Measurements from ENCODE around the gene PLEKHA8. TPM values are rescaled to one million over a fixed set of nuclear protein-coding genes. Genes with fewer than 3 reads are reported as not detected.

Gene PLEKHA8
- total and polyA plus RNA-seq, 10 of the 15 experiments (the other 5 are each of a cell fraction or from before 2014, with no cell fraction given), result 1.1 to 13.2 (median 5.7) TPM

DNA sequence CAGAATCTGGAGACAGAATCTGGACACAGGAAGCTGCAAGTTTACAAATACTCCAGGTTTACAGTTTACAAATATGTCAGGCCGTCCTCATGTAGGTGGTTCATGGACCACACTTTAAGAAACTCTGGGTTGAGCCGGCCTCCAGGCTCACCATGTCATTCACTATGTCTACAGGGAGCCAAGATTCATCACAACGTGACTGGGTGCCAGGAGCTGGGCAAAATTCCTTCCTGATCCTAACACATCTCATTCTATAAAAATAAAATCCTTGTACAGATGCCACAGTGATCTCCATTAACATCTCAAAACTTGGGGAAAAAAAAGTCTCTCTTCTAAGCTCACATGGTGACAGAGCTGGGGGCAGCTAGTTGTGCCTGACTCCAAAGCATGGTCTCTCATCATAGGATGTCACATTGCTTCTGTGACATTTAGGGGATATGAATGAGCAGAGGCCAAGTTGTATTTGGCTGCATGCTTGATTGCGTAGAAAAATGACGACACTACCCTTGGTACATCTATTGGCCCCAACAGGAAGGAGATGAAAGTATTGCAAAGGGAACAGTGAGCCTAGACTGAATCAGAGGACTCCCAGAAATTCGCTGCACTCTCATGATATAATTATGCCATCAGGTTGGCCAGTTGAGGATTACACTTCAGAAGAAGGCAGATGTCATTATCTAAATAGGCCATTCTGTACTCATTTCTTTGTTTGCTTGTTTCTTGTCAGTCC lies 142.4 kb downstream of the PLEKHA8 start:
- Histone ChIP-seq H3K36me3 (ENCODE audit: control insufficient read depth in 2 of 2, insufficient read depth in 2 of 2, low read length in 1 of 2) (no peaks in the 10 kb centered on the region), H4K20me1 (ENCODE audit: control insufficient read depth, insufficient read depth) (no peaks in the 10 kb centered on the region), H3K9ac (ENCODE audit: control insufficient read depth, insufficient read depth, low read length) (no peak overlapping the region), H3K27me3 (replicated peaks in 1 of 2; ENCODE audit: control insufficient read depth in 2 of 2, insufficient read depth in 2 of 2, low read length in 1 of 2) (no peaks in the 10 kb centered on the region), H3K27ac (ENCODE audit: control insufficient read depth, insufficient read depth) (no peak overlapping the region), H3K79me2 (ENCODE audit: control insufficient read depth, insufficient read depth, low read length) (no peaks in the 10 kb centered on the region), H3K9me3 (replicated peaks; ENCODE audit: control insufficient read depth, insufficient read depth, low read length) (no peaks in the 10 kb centered on the region), H3K4me3 (no peak overlapping the region), H3K4me2 (ENCODE audit: control insufficient read depth, insufficient read depth) (no peak overlapping the region), H3K4me1 (ENCODE audit: control insufficient read depth, insufficient read depth, low read length) (no peaks in the 10 kb centered on the region), H2AFZ (ENCODE audit: control insufficient read depth, low read depth, low read length) (no peak overlapping the region)
- intact Hi-C loops (cut with micrococcal nuclease; ENCODE audit: unreplicated experiment) (no loop called here), in situ Hi-C loops (cut with MboI) (no loop called here)
- WGBS (ENCODE audit: insufficient coverage, insufficient replicate concordance, low lambda C conversion rate, missing lambda C conversion rate), result 46% methylated on average over 6 of the region's 6 CpGs
- ChIA-PET SMC1A (ENCODE audit: uncharacterized antibody, unreplicated experiment) (interaction anchor here (0.9 to 9.4 kb wide), 9 partner anchors 8 to 380 kb away, joined by 3 to 74 read pairs (median 4); no protein-coding TSS in a partner anchor), CTCF (interaction anchor here (0.9 to 2.7 kb wide), 6 partner anchors 8 to 182 kb away, joined by 3 to 12 read pairs (median 3); no protein-coding TSS in a partner anchor), RAD21 (ENCODE audit: unreplicated experiment) (interaction anchor here (0.7 to 1.4 kb wide), 4 partner anchors 8 to 275 kb away, joined by 3 to 4 read pairs (median 4); no protein-coding TSS in a partner anchor), POLR2A (interaction anchor here (0.6 kb wide), 1 partner anchor 146 kb away, joined by 5 read pairs; no protein-coding TSS in a partner anchor)
- ATAC-seq (no peak), FAIRE-seq (no peak), DNase-seq (ENCODE audit: low read depth, low spot score) (no peak)
- BruUV-seq (replicated peaks), result no TSS peak
- TF ChIP-seq ZBTB40 (IDR thresholded peaks at IDR 0.05; ENCODE audit: borderline replicate concordance) (no peak), NFIC (IDR thresholded peaks at IDR 0.05; ENCODE audit: low read depth, low read length) (no peak), YBX1 (IDR thresholded peaks at IDR 0.05) (no peak), MTA2 (IDR thresholded peaks at IDR 0.05; ENCODE audit: low read depth) (no peak), NRF1 (conservative IDR thresholded peaks at IDR 0.05; ENCODE audit: low read depth, low read length) (no peak), NR2F1 (conservative IDR thresholded peaks at IDR 0.05) (no peak), IKZF1 (conservative IDR thresholded peaks at IDR 0.05) (no peak), CREB1 (IDR thresholded peaks at IDR 0.05; ENCODE audit: low read depth) (no peak), ATF2 (IDR thresholded peaks at IDR 0.05; ENCODE audit: low read length) (no peak), CREM (IDR thresholded peaks at IDR 0.05; ENCODE audit: low read depth) (no peak), NFXL1 (IDR thresholded peaks at IDR 0.05; ENCODE audit: borderline replicate concordance) (no peak), SREBF1 (IDR thresholded peaks at IDR 0.05; ENCODE audit: low read length) (no peak), ATF7 (IDR thresholded peaks at IDR 0.05; ENCODE audit: low read depth) (no peak)
- TF ChIP-seq, protein P1, sequence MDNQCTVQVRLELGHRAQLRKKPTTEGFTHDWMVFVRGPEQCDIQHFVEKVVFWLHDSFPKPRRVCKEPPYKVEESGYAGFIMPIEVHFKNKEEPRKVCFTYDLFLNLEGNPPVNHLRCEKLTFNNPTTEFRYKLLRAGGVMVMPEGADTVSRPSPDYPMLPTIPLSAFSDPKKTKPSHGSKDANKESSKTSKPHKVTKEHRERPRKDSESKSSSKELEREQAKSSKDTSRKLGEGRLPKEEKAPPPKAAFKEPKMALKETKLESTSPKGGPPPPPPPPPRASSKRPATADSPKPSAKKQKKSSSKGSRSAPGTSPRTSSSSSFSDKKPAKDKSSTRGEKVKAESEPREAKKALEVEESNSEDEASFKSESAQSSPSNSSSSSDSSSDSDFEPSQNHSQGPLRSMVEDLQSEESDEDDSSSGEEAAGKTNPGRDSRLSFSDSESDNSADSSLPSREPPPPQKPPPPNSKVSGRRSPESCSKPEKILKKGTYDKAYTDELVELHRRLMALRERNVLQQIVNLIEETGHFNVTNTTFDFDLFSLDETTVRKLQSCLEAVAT (IDR thresholded peaks at IDR 0.05), result no peak
